GM18907 (cell line): ENCODE data around the gene KANSL1.
"Not testable (repeated sequence)": the region's sequence is repeated elsewhere in the genome, so short reads cannot be mapped to it uniquely, and the experiment has no call there.

ENCODE experiments used
- ATAC-seq: cut with Tn5 transposase; IDR thresholded peaks from one replicate; pipeline ENCODE4 v1.9.1; 2021; ENCODE audit warnings: mild to moderate bottlenecking, moderate library complexity; ENCODE audit not compliant: unreplicated experiment

Gene KANSL1

GRCh38 chr17:46025510-46026165 is 167.6 kb downstream of the KANSL1 start:
- ATAC-seq = no peak

- no peak for ATAC-seq
Measured at GRCh38 chr17:46025060-46025459, 168.2 kb downstream of the KANSL1 start.

GRCh38 chr17:46024590-46024989 is 168.6 kb downstream of the KANSL1 start:
- ATAC-seq = no peak

GRCh38 chr17:46023783-46024388 is 169.3 kb downstream of the KANSL1 start:
- no peak for ATAC-seq

GRCh38 chr17:46023366-46023765 is 169.9 kb downstream of the KANSL1 start:
- ATAC-seq = not testable (repeated sequence)

- ATAC-seq = no peak
Measured at GRCh38 chr17:46020998-46021397, 172.2 kb downstream of the KANSL1 start.

GRCh38 chr17:46020023-46020761 is 173.0 kb downstream of the KANSL1 start:
- ATAC-seq = peak; percentile 55

- not testable (repeated sequence) for ATAC-seq
Measured at GRCh38 chr17:46019408-46019925, 173.8 kb downstream of the KANSL1 start.

GRCh38 chr17:46013502-46014165 is 179.6 kb downstream of the KANSL1 start:
- no peak for ATAC-seq

- no peak for ATAC-seq
Measured at GRCh38 chr17:46013127-46013501, 180.1 kb downstream of the KANSL1 start.

GRCh38 chr17:46012506-46013079 is 180.6 kb downstream of the KANSL1 start:
- ATAC-seq = no peak

GRCh38 chr17:46011711-46012505 is 181.3 kb downstream of the KANSL1 start:
- ATAC-seq = no peak

- no peak for ATAC-seq
Measured at GRCh38 chr17:46010597-46011186, 182.5 kb downstream of the KANSL1 start.

GRCh38 chr17:46009681-46010596 is 183.3 kb downstream of the KANSL1 start:
- ATAC-seq = no peak

- no peak for ATAC-seq
Measured at GRCh38 chr17:46008591-46008990, 184.6 kb downstream of the KANSL1 start.

GRCh38 chr17:46007461-46007965 is 185.7 kb downstream of the KANSL1 start:
- no peak for ATAC-seq

GRCh38 chr17:46006082-46006481 is 187.1 kb downstream of the KANSL1 start:
- ATAC-seq = not testable (repeated sequence)

- no peak for ATAC-seq
Measured at GRCh38 chr17:46003907-46004748, 189.1 kb downstream of the KANSL1 start.
